PC-9 (cell line): Measurements from ENCODE around the gene FBXO33. TPM values are rescaled to one million over a fixed set of nuclear protein-coding genes. Genes with fewer than 3 reads are reported as not detected.

Source experiments
- BruUV-seq: library from RNA; stranded (reverse); fragments of 400-500 nt; replicated peaks from 2 replicates; lab custom pipeline; 2021; lab: Mats Ljungman, UMichigan
- CTCF ChIA-PET: fragments of 300-600 bp; sonication (Branson Sonifier 250); formaldehyde crosslinking; loops from one replicate; lab custom pipeline; 2022; ENCODE audit warnings: antibody characterized with exemption; lab: Charles Lee
- POLR2A ChIA-PET: fragments of 300-600 bp; sonication (Branson Sonifier 250); formaldehyde crosslinking; loops from one replicate; lab custom pipeline; 2022; ENCODE audit warnings: antibody characterized with exemption; ENCODE audit not compliant: unreplicated experiment; lab: Charles Lee
- DNase-seq, 2 experiments: peaks; one replicate each; pipeline versions ENCODE4 v3.0.0 to v3.0.0-alpha.2; 2015 to 2022; ENCODE audit warnings: mixed read lengths in 1 of 2
- H2AFZ ChIP-seq: fragments of 200-600 bp; sonication (generic); 2 replicates; pipeline ENCODE4 v1.8.1; 2017; ENCODE audit warnings: antibody characterized with exemption
- H3F3A ChIP-seq: fragments of 200-600 bp; sonication (generic); 2 replicates; pipeline ENCODE4 v1.8.1; 2017; ENCODE audit warnings: antibody characterized with exemption, mild to moderate bottlenecking, low read depth; ENCODE audit not compliant: insufficient read depth
- H3K27ac ChIP-seq: fragments of 200-600 bp; sonication (generic); 2 replicates; pipeline ENCODE4 v1.6.1; 2016; ENCODE audit warnings: mixed run types
- H3K27me3 ChIP-seq: fragments of 200-600 bp; sonication (generic); 2 replicates; pipeline ENCODE4 v1.6.1; 2016; ENCODE audit warnings: low read depth, mixed run types; ENCODE audit not compliant: insufficient read depth
- H3K36me3 ChIP-seq: fragments of 200-600 bp; sonication (generic); 2 replicates; pipeline ENCODE4 v1.6.1; 2016; ENCODE audit warnings: low read depth, mixed run types
- H3K4me1 ChIP-seq: fragments of 200-600 bp; sonication (generic); replicated peaks from 2 replicates; pipeline ENCODE4 v1.6.1; 2016; ENCODE audit warnings: mixed run types; ENCODE audit not compliant: insufficient read depth
- H3K4me2 ChIP-seq: fragments of 200-600 bp; sonication (generic); 2 replicates; pipeline ENCODE4 v1.6.1; 2017; ENCODE audit warnings: mixed run types
- H3K4me3 ChIP-seq: fragments of 200-600 bp; sonication (generic); 2 replicates; pipeline ENCODE4 v1.6.1; 2016; ENCODE audit warnings: mixed run types
- H3K79me2 ChIP-seq: fragments of 200-600 bp; sonication (generic); 2 replicates; pipeline ENCODE4 v1.6.1; 2017; ENCODE audit warnings: low read depth, mixed run types
- H3K9me2 ChIP-seq: fragments of 200-600 bp; sonication (generic); 2 replicates; pipeline ENCODE4 v1.8.1; 2017; ENCODE audit warnings: mild to moderate bottlenecking; ENCODE audit not compliant: insufficient read depth
- H3K9me3 ChIP-seq: fragments of 200-600 bp; sonication (generic); 2 replicates; pipeline ENCODE4 v1.8.1; 2016; ENCODE audit warnings: low read depth; ENCODE audit not compliant: insufficient read depth
- H4K20me1 ChIP-seq: fragments of 200-600 bp; sonication (generic); 2 replicates; pipeline ENCODE4 v1.8.1; 2017; ENCODE audit not compliant: insufficient read depth
- CTCF ChIP-seq: fragments of 200-600 bp; sonication (generic); conservative IDR thresholded peaks from 2 replicates; pipeline ENCODE4 v1.6.1; 2017; ENCODE audit warnings: mixed run types, antibody characterized with exemption, mild to moderate bottlenecking, moderate library complexity
- EZH2 ChIP-seq: fragments of 200-600 bp; sonication (generic); IDR thresholded peaks from 2 replicates; pipeline ENCODE4 v1.8.0; 2017; ENCODE audit warnings: antibody characterized with exemption, low read depth
- intact Hi-C: fragments of 100-400 bp; cut with micrococcal nuclease; formaldehyde crosslinking; loops from one replicate; pipeline ENCODE4 v1.10.0; 2022; ENCODE audit not compliant: unreplicated experiment
- total RNA-seq: library from RNA; stranded (reverse); gene quantifications from 2 replicates; pipeline ENCODE4 v1.2.3, GENCODE V29; 2021

FBXO33 gene
- total RNA-seq, 1 experiment from 2014 or later, result 9.0 TPM

- Histone ChIP-seq H3K36me3 (no peaks in the 10 kb centered on the region), H3K4me3 (no peak overlapping the region), H3K79me2 (no peaks in the 10 kb centered on the region), H3K9me2 (no peaks in the 10 kb centered on the region), H3K4me1 (no peaks in the 10 kb centered on the region), H3K4me2 (no peak overlapping the region), H4K20me1 (peaks cover 3% of the 10 kb centered on the region; the same call in 1 of the 2 replicates), H3K9me3 (no peaks in the 10 kb centered on the region), H3K27ac (no peak overlapping the region), H2AFZ (no peak overlapping the region), H3F3A (peaks cover 9% of the 10 kb centered on the region; the same call in 1 of the 2 replicates), H3K27me3 (no peaks in the 10 kb centered on the region)
- no TSS peak for BruUV-seq
- POLR2A ChIA-PET, result no interaction called here
- DNase-seq, result no peak
- CTCF ChIA-PET, result no interaction called here
- no peak for TF ChIP-seq EZH2
- TF ChIP-seq CTCF, result no peak
- intact Hi-C loops, result no loop called here
Measured at GRCh38 chr14:39351708-39352107, 80.5 kb downstream of the FBXO33 start.

- BruUV-seq, result no TSS peak
- H3K36me3 ChIP-seq, result peaks cover 5% of the 10 kb centered on the region; the same call in 1 of the 2 replicates
- ChIA-PET CTCF (no interaction called here), POLR2A (no interaction called here)
- no peak for DNase-seq
- H3K4me1 ChIP-seq, result no peaks in the 10 kb centered on the region
- no peaks in the 10 kb centered on the region for H3K9me2 ChIP-seq
- H2AFZ ChIP-seq, result no peak overlapping the region
- no peak overlapping the region for H3K27ac ChIP-seq
- peaks cover 8% of the 10 kb centered on the region; the same call in 1 of the 2 replicates for H4K20me1 ChIP-seq
- H3K27me3 ChIP-seq, result no peaks in the 10 kb centered on the region
- no peak overlapping the region for H3K4me3 ChIP-seq
- TF ChIP-seq CTCF, result no peak
- TF ChIP-seq EZH2, result no peak
- peaks cover 9% of the 10 kb centered on the region; the same call in 1 of the 2 replicates for H3F3A ChIP-seq
- intact Hi-C loops, result no loop called here
- H3K79me2 ChIP-seq, result no peaks in the 10 kb centered on the region
- no peaks in the 10 kb centered on the region for H3K9me3 ChIP-seq
- no peak overlapping the region for H3K4me2 ChIP-seq
Measured at GRCh38 chr14:39350866-39351265, 81.4 kb downstream of the FBXO33 start.

Other genes with a start within 250 kb of the FBXO33 start
- gene MIA2, start 198.5 kb downstream of the FBXO33 start, total RNA-seq, result 36.4 and 43.9 TPM in 2 replicates